Measurements from ENCODE around the gene ZC3H10.

The ZC3H10 gene

GRCh38 chr12:56121204-56121870 lies 3.3 kb downstream of the ZC3H10 start:
- no peaks in the 10 kb centered on the region for H4K20me1 ChIP-seq (ENCODE audit: insufficient read depth, low read length)
- H3K27ac ChIP-seq (ENCODE audit: low read length): no peak overlapping the region
- H3K36me3 ChIP-seq (replicated peaks; ENCODE audit: insufficient read depth, low read length): no peaks in the 10 kb centered on the region
- no peak for DNase-seq
- no peaks in the 10 kb centered on the region for H3K27me3 ChIP-seq (replicated peaks; ENCODE audit: insufficient read depth, low read length)
- peaks cover 27% of the 10 kb centered on the region for H3F3A ChIP-seq (ENCODE audit: insufficient read depth, low read length)
- TF ChIP-seq EZH2 (optimal IDR thresholded peaks at IDR 0.05; ENCODE audit: low read depth, low read length): no peak
- no peak for TF ChIP-seq CTCF (IDR thresholded peaks at IDR 0.05; ENCODE audit: low read length)
- TF ChIP-seq EZH2phosphoT487 (IDR thresholded peaks at IDR 0.05; ENCODE audit: low read length): no peak
- H3K9ac ChIP-seq (ENCODE audit: low read length): no peak overlapping the region
- H3K9me2 ChIP-seq (replicated peaks; ENCODE audit: insufficient read depth, low read length): no peaks in the 10 kb centered on the region
- no peak overlapping the region for H3K4me2 ChIP-seq (ENCODE audit: low read depth, low read length)
- H3K79me2 ChIP-seq (ENCODE audit: low read length): peaks cover 32% of the 10 kb centered on the region
- no peak overlapping the region for H3K4me3 ChIP-seq (ENCODE audit: low read length)
- no peaks in the 10 kb centered on the region for H3K9me3 ChIP-seq (replicated peaks; ENCODE audit: insufficient read depth, low read length)
- no peak overlapping the region for H2AFZ ChIP-seq (ENCODE audit: low read length)
- peaks cover 13% of the 10 kb centered on the region for H3K4me1 ChIP-seq (ENCODE audit: low read length)

GRCh38 chr12:56122637-56123036 lies 4.6 kb downstream of the ZC3H10 start:
- TF ChIP-seq EZH2phosphoT487 (IDR thresholded peaks at IDR 0.05; ENCODE audit: low read length): no peak
- no peak for TF ChIP-seq EZH2 (optimal IDR thresholded peaks at IDR 0.05; ENCODE audit: low read depth, low read length)
- TF ChIP-seq CTCF (IDR thresholded peaks at IDR 0.05; ENCODE audit: low read length): no peak
- H3K27me3 ChIP-seq (replicated peaks; ENCODE audit: insufficient read depth, low read length): no peaks in the 10 kb centered on the region
- H4K20me1 ChIP-seq (ENCODE audit: insufficient read depth, low read length): no peaks in the 10 kb centered on the region
- H3K79me2 ChIP-seq (ENCODE audit: low read length): peaks cover 28% of the 10 kb centered on the region
- no peak overlapping the region for H2AFZ ChIP-seq (ENCODE audit: low read length)
- no peaks in the 10 kb centered on the region for H3K36me3 ChIP-seq (replicated peaks; ENCODE audit: insufficient read depth, low read length)
- no peaks in the 10 kb centered on the region for H3K9me2 ChIP-seq (replicated peaks; ENCODE audit: insufficient read depth, low read length)
- DNase-seq: no peak
- peaks cover 28% of the 10 kb centered on the region for H3F3A ChIP-seq (ENCODE audit: insufficient read depth, low read length)
- H3K4me2 ChIP-seq (ENCODE audit: low read depth, low read length): no peak overlapping the region
- no peak overlapping the region for H3K27ac ChIP-seq (ENCODE audit: low read length)
- H3K4me3 ChIP-seq (ENCODE audit: low read length): no peak overlapping the region
- H3K4me1 ChIP-seq (ENCODE audit: low read length): peaks cover 25% of the 10 kb centered on the region
- no peaks in the 10 kb centered on the region for H3K9me3 ChIP-seq (replicated peaks; ENCODE audit: insufficient read depth, low read length)
- no peak overlapping the region for H3K9ac ChIP-seq (ENCODE audit: low read length)

GRCh38 chr12:56124133-56124532 lies 6.1 kb downstream of the ZC3H10 start:
- Histone ChIP-seq H4K20me1 (ENCODE audit: insufficient read depth, low read length) (no peaks in the 10 kb centered on the region), H3K27ac (ENCODE audit: low read length) (no peak overlapping the region), H3K36me3 (replicated peaks; ENCODE audit: insufficient read depth, low read length) (no peaks in the 10 kb centered on the region), H3K27me3 (replicated peaks; ENCODE audit: insufficient read depth, low read length) (no peaks in the 10 kb centered on the region), H2AFZ (ENCODE audit: low read length) (no peak overlapping the region), H3K9me3 (replicated peaks; ENCODE audit: insufficient read depth, low read length) (no peaks in the 10 kb centered on the region), H3K4me1 (ENCODE audit: low read length) (peaks cover 22% of the 10 kb centered on the region), H3K4me3 (ENCODE audit: low read length) (no peak overlapping the region), H3K9ac (ENCODE audit: low read length) (no peak overlapping the region), H3K9me2 (replicated peaks; ENCODE audit: insufficient read depth, low read length) (no peaks in the 10 kb centered on the region), H3K79me2 (ENCODE audit: low read length) (peaks cover 30% of the 10 kb centered on the region), H3F3A (ENCODE audit: insufficient read depth, low read length) (peaks cover 22% of the 10 kb centered on the region), H3K4me2 (ENCODE audit: low read depth, low read length) (no peak overlapping the region)
- TF ChIP-seq EZH2 (optimal IDR thresholded peaks at IDR 0.05; ENCODE audit: low read depth, low read length) (no peak), CTCF (IDR thresholded peaks at IDR 0.05; ENCODE audit: low read length) (no peak), EZH2phosphoT487 (IDR thresholded peaks at IDR 0.05; ENCODE audit: low read length) (no peak)
- no peak for DNase-seq
